Colon (tissue), 2 donors: ENCODE results near the gene SLC4A8.

Experiments
- FAIRE-seq: peaks from 2 replicates; lab custom pipeline; 2012; peaks lifted over from hg19 to GRCh38; lab: Jason Lieb, UNC
- donor health status: control.
- donor health status: control.

SLC4A8 gene

DNA sequence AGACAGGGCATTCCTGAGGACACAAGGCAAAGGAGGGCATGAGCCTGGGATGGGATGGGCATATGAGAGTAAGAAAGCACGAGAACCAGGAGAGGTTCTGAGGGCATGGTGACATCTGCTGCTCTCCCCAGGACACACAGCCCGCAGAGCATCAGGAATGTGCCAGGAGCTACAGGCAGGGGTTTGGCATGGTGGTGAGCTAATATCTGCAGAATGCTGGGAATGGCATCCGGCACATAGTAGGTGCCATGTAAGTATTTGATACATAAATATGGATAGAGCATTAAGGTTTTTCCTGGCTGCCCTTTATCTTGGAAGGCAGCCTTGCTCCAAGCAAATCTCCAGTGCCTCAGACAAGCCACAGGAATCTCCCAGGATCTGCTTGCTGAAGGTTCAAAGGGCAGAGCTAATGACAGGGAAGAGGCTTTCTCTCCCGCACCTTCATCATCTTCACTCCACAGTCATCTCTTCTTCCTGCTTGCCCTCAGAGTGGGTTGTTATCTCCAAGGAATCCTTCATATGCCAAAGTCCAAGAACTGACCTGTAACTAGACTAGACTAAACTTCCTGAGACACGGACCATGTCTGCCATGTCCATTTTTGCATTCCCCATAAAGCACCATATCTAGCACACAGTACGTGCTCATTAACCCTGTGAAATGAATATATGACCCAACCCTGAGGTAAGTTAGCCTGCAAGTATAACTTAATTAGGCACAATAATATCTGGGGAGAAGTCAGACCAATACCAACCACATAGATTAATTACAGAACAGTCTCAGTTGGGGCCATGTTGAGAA is 104.4 kb downstream of the SLC4A8 start:
- no peak for FAIRE-seq

GRCh38 chr12:51529651-51529970 is 105.0 kb downstream of the SLC4A8 start:
- no peak for FAIRE-seq

GRCh38 chr12:51530208-51530607 is 105.6 kb downstream of the SLC4A8 start:
- no peak for FAIRE-seq

DNA sequence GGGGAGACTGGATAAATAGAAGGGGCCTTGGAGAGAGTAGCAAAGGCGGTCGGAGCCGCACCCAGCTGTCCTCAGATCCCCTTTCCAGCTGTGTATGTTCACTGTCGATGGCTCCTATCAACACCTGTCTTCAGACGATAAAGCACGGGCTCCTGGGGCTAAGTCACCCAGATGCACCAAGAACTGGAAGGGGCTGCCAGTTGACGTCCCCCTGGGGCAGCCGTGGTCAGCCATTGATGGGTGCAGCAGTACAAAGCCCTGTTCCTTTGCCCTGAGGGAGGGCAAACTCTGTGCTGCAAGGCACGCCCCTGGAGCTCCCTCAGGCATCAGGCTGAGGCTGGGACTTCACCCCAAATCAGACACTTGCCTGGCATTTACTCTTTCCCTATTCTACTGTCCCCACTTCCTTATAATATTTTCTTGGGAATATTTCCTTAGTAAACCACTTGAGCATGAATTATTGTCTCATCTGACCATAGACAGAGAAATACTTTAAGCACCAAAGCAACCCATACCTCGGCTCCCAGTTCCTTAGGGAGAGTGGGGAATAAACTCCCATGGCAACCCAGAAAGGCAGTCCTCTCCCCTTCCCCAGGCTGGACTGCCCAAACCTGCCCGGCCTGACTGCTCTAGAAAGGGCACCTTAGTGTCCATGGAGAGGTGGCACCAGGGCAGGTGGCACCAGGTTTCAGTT is 106.8 kb downstream of the SLC4A8 start:
- no peak for FAIRE-seq

- FAIRE-seq: no peak
These were observed 107.4 kb downstream of the SLC4A8 start for GRCh38 chr12:51531978-51532497.

- FAIRE-seq: no peak
These were observed 109.2 kb downstream of the SLC4A8 start for GRCh38 chr12:51533799-51534198.

DNA sequence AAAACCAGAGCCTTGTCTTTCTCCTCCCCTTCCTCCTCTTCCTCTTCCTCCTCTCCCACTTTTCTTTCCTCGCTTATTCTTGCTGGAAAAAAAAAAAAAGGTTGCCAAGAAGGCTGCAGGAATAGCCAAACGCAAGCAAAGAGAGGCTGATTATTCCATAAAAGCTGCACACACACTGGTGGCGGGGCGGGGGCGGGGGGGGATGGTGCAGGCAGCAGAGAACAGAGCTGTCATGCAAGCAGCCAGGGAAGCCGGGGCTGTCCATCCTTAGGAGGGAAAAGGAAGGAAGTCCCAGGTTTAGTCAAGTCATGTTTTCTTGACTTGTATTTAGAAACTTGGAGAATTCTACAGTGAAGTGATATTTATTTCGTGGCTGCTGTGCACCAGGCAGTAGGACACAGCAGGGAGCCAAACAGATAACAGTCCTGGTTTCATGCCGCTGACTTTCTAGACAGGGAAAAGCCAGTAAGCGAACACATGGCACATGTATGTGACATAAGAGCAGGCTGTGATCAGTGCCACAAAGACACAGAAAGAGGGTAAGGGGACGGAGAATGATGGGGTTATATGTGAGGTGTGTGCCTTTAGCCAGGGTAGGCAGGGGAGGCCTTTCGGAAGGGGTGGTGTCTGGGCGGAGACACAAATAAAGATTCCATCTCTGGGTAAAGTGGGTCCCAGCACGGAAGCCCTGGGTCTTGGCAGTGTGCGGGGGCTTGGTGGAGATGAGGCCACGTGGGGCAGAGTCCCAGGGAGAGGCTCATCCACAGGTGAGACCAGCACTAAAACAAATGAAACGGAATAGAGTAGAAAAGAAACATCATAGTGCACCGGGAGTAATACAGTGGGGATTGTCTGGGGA is 109.8 kb downstream of the SLC4A8 start:
- FAIRE-seq: no peak

GRCh38 chr12:51536159-51536558 is 111.5 kb downstream of the SLC4A8 start:
- FAIRE-seq: no peak

DNA sequence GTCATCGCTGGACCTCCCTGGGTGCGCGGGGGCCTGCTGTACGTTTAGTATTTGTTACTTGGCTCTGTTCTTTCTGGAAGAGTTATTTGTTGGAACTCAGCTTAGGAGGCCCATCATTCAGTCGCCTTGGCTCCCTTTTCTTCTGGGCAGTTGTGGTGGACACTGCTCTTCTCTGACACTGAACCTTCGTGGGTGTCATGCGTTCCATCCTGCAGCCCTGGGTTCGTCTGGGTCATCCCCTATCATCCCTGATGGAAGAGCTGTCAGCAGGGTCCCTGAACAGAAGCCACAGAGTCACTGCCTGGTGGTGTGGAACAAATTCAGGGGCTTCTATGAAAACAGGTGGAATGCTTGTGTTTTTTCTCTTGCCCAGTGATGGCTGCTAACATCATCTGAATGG is 113.5 kb downstream of the SLC4A8 start:
- no peak for FAIRE-seq

DNA sequence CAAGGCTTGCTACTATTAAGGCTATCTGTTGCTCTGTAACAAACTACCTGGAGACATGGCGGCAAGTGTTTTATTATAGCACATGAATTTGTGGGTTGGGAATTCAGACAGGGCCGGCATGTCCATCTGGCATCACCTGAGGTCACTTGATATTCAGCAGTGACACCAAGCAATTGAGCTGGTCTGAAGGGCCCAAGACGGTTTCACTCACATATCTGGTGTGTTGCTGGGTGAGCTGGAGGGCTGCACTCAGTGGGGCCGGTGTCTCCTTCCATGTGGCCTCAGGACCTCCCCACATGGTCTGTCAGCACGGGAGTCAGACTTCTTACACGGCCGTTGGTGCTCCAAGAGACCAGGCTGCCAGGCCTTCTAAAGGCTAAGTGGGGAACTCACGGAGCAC is 114.0 kb downstream of the SLC4A8 start:
- FAIRE-seq: no peak

DNA sequence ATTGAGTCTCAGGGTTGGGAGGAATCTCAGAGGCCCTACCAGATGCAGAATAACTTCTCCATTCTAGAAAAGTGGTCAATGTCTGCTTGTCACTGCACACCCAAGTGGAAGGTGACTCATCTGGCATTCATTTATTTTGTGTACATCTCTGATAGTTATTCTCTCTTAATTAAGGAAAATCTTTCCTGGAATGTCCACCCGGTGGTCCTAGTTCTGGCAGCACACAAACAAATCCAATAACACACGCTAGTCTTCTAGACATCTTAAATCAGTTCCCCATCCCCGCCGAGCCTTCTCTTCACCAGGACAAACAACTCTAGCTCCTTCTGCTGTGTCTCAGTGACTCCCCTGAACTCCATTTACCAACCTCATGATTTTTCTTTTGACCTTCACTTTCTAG is 116.4 kb downstream of the SLC4A8 start:
- FAIRE-seq: no peak

DNA sequence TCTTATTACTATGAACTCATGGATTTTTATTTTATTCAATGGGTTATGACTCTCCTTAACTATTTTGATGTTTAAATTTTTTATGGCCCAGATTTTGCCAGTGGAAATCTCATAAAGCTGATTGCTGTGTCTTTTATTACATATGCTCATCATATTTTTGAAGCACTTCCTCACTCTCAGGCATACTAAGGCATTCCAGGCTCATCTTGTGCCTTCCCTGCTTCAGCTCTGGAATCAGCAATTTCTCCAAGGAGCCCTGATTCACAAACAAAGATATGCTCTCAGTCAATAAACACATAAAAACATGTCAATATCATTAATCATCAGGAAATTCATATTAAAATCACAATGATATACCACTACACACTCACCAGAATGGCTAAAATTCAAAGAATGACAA is 121.5 kb downstream of the SLC4A8 start:
- no peak for FAIRE-seq

DNA sequence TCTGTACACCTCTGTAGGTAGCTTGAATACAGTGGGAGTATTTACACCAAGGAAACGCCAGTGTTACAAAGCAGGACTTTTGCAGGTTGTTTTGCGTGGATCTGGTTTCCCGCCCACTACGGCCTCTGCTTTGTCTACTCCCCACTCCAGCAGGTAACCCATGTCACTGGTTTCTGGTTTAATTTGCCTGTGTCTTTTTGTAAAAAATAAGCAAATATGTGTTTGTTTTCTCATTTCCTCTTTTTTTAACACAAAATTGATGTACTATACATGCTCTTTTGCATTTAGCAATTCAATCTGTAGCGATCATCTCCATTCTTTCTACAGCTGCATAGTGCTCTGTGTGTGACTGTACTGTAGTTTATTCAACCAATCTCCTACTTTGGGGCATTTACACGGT is 123.0 kb downstream of the SLC4A8 start:
- no peak for FAIRE-seq

DNA sequence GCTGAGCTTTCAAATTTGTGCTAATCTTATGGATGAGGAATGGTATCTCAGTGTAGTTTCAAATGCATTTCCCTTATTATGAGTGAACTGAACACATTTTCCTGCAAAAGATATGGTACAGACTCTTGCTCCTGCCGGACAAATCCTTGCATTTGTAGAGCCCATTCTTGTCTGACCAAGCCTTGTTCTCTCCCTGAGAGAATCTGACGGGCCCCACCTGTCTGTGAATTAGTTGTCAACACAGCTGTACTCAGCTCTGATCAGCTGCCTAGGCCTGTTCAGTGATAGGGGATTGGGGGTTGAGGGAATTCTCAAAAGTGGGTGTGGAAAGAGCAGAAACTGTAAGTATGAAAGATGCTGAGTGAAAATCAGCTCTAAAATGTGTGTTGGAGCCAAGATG is 123.6 kb downstream of the SLC4A8 start:
- FAIRE-seq: no peak

GRCh38 chr12:51549637-51550036 is 125.0 kb downstream of the SLC4A8 start:
- no peak for FAIRE-seq
